HG03460 (cell line): ENCODE results near the gene PTN.
"Not testable (repeated sequence)": the region's sequence is repeated elsewhere in the genome, so short reads cannot be mapped to it uniquely, and the experiment has no call there.

Source experiments
- ATAC-seq: cut with Tn5 transposase; IDR thresholded peaks from one replicate; pipeline ENCODE4 v1.9.1; 2021; ENCODE audit not compliant: unreplicated experiment

Gene PTN

DNA sequence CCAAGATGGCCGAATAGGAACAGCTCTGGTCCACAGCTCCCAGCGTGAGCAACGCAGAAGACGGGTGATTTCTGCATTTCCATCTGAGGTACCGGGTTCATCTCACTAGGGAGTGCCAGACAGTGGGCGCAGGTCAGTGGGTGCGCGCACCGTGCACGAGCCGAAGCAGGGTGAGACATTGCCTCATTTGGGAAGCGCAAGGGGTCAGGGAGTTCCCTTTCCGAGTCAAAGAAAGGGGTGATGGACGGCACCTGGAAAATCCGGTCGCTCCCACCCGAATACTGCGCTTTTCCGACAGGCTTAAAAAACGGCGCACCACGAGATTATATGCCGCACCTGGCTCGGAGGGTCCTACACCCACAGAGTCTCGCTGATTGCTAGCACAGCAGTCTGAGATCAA is 161.9 kb downstream of the PTN start:
- not testable (repeated sequence) for ATAC-seq
